CD4-positive, alpha-beta T cell (primary cell): ENCODE results near the gene INPP4A. TPM values are rescaled to one million over a fixed set of nuclear protein-coding genes. Genes with fewer than 3 reads are reported as not detected.
A peak's percentile ranks its signal among the peaks of the same experiment; 100 is the strongest.

ENCODE experiments used
- ATAC-seq: fragments of 200-7000 bp; cut with Tn5 transposase; one replicate; pipeline ENCODE4 v1.10.0; 2022; ENCODE audit warnings: mild to moderate bottlenecking; ENCODE audit not compliant: poor library complexity
- CTCF ChIA-PET: fragments of 350-600 bp; sonication (Branson Sonifier 250); formaldehyde crosslinking; loops from one replicate; lab custom pipeline; 2021; ENCODE audit warnings: antibody characterized with exemption, inconsistent platforms; lab: Charles Lee
- POLR2A ChIA-PET: fragments of 350-600 bp; sonication (Branson Sonifier 250); formaldehyde crosslinking; loops from one replicate; lab custom pipeline; 2021; ENCODE audit warnings: antibody characterized with exemption, inconsistent platforms; lab: Charles Lee
- DNase-seq, 14 experiments: peaks; one replicate each; pipeline ENCODE4 v3.0.0-alpha.2; 2013 to 2020; ENCODE audit warnings: mixed read lengths in 2 of 14
- H3K27ac ChIP-seq, 2 donors: one replicate each; pipeline versions ENCODE4 v1.5.1 to v1.7.0; 2013; ENCODE audit warnings: low read length in 2 of 2, low read depth in 1 of 2, mild to moderate bottlenecking in 1 of 2
- H3K27me3 ChIP-seq, 2 experiments: 1 replicate in 1 of 2; 2 replicates in 1 of 2; pipeline versions ENCODE4 v1.6.1 to v1.7.0; 2013; ENCODE audit warnings: low read length in 2 of 2, control low read depth in 1 of 2, mild to moderate bottlenecking in 1 of 2, moderate library complexity in 1 of 2; ENCODE audit not compliant: insufficient read depth in 2 of 2, control insufficient read depth in 1 of 2
- H3K36me3 ChIP-seq: one replicate; pipeline ENCODE4 v1.6.1; 2013; ENCODE audit warnings: low read length, control low read depth; ENCODE audit not compliant: insufficient read depth
- H3K4me1 ChIP-seq: one replicate; pipeline ENCODE4 v1.6.1; 2013; ENCODE audit warnings: low read length, control low read depth; ENCODE audit not compliant: insufficient read depth
- H3K4me3 ChIP-seq: one replicate; pipeline ENCODE4 v1.5.1; 2013; ENCODE audit warnings: mild to moderate bottlenecking, low read length, moderate library complexity
- H3K9me3 ChIP-seq, 2 experiments: 1 replicate in 1 of 2; 2 replicates in 1 of 2; pipeline versions ENCODE4 v1.6.1 to v1.7.0; 2013; ENCODE audit warnings: low read length in 2 of 2, mild to moderate bottlenecking in 2 of 2, control low read depth in 1 of 2, moderate library complexity in 1 of 2; ENCODE audit not compliant: control insufficient read depth in 1 of 2, insufficient read depth in 1 of 2
- H3K27ac Mint-ChIP-seq: one replicate; pipeline ENCODE4 v1.8.0; 2020; ENCODE audit warnings: mixed read lengths
- H3K27me3 Mint-ChIP-seq: one replicate; pipeline ENCODE4 v1.8.0; 2021; ENCODE audit warnings: mixed read lengths
- H3K36me3 Mint-ChIP-seq: one replicate; pipeline ENCODE4 v1.8.0; 2021; ENCODE audit warnings: low read depth, mixed read lengths
- H3K4me1 Mint-ChIP-seq: one replicate; pipeline ENCODE4 v1.8.0; 2021; ENCODE audit warnings: low read depth, mixed read lengths
- H3K4me3 Mint-ChIP-seq: one replicate; pipeline ENCODE4 v1.8.0; 2020; ENCODE audit warnings: mild to moderate bottlenecking, mixed read lengths
- H3K9me3 Mint-ChIP-seq: one replicate; pipeline ENCODE4 v1.8.0; 2020; ENCODE audit warnings: mixed read lengths
- CTCF ChIP-seq: fragments of 200-600 bp; IDR thresholded peaks from one replicate; pipeline ENCODE4 v1.8.0; 2022; ENCODE audit warnings: antibody characterized with exemption, mild to moderate bottlenecking
- intact Hi-C, 2 experiments: fragments of 100-400 bp; cut with DNase I in 1 of 2; cut with micrococcal nuclease in 1 of 2; formaldehyde crosslinking; loops; one replicate each; pipeline versions ENCODE4 v1.15.1 to v1.9.0; 2023 to 2025; cut with DNase I, micrococcal nuclease
- total RNA-seq, 174 experiments: library from RNA in 2 of 174; stranded (reverse) in 2 of 174; gene quantifications; one replicate each; pipeline ENCODE4 v1.2.3 and lab custom pipeline; 2021 to 2026

Gene INPP4A
- total RNA-seq, 2 experiments from 2014 or later: 86.4 to 89.2 TPM

DNA sequence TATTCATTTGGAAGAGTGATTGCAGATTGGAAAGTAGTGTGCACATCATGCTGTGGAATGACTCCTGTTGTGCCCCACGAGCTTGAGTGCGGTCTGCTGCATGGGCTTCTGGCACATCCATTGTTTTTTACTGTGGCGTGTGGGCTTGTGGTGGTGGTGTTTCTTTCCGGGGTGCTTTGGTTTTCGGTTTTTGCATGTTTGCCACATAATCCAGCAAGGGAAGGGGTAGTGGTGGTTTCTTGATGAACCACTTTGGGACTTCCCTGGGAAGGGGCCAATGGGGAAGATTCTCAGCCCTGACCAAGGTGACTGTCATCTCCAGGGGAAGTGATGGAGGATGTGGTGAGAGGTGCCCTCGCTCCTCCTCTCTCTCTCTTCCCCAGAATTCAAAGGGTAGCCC is 106.7 kb downstream of the INPP4A start:
- peak overlapping the region; percentile 45 for H3K27ac Mint-ChIP-seq
- H3K27ac ChIP-seq: no peak overlapping the region

GRCh38 chr2:98552499-98553179 is 108.0 kb downstream of the INPP4A start:
- no peak overlapping the region for H3K4me3 Mint-ChIP-seq
- ATAC-seq (no peak), DNase-seq (no peak)
- no peak overlapping the region for H3K27ac ChIP-seq
- no peaks in the 10 kb centered on the region for H3K27me3 Mint-ChIP-seq
- H3K9me3 Mint-ChIP-seq: no peaks in the 10 kb centered on the region
- no peak for TF ChIP-seq CTCF
- no peaks in the 10 kb centered on the region for H3K9me3 ChIP-seq
- no peak overlapping the region for H3K4me3 ChIP-seq
- peak overlapping the region; percentile 45 for H3K27ac Mint-ChIP-seq
- no peaks in the 10 kb centered on the region for H3K27me3 ChIP-seq
- H3K36me3 ChIP-seq: peaks cover 93% of the 10 kb centered on the region
- peaks cover 54% of the 10 kb centered on the region for H3K4me1 Mint-ChIP-seq
- POLR2A ChIA-PET: interaction anchor here (0.6 kb wide), 1 partner anchor 108 kb away, joined by 6 read pairs; no protein-coding TSS in a partner anchor
- intact Hi-C loops: no loop called here
- H3K4me1 ChIP-seq: peaks cover 50% of the 10 kb centered on the region
- CTCF ChIA-PET: interaction anchor here (1.2 kb wide), 1 partner anchor 16 kb away, joined by 4 read pairs; no protein-coding TSS in a partner anchor
- H3K36me3 Mint-ChIP-seq: peaks cover 93% of the 10 kb centered on the region

More for the DNA sequence above, 106.7 kb downstream of the INPP4A start:
- Histone ChIP-seq H3K36me3 (peaks cover 90% of the 10 kb centered on the region), H3K27me3 (no peaks in the 10 kb centered on the region), H3K4me1 (peaks cover 59% of the 10 kb centered on the region), H3K4me3 (no peak overlapping the region), H3K9me3 (no peaks in the 10 kb centered on the region)
- POLR2A ChIA-PET: no interaction called here
- no peaks in the 10 kb centered on the region for H3K27me3 Mint-ChIP-seq
- H3K9me3 Mint-ChIP-seq: no peaks in the 10 kb centered on the region
- intact Hi-C loops: no loop called here
- H3K4me3 Mint-ChIP-seq: no peak overlapping the region
- H3K4me1 Mint-ChIP-seq: peaks cover 60% of the 10 kb centered on the region
- DNase-seq: peak in 3 of 14 experiments; percentile 33 to 68 (median 48)
- H3K36me3 Mint-ChIP-seq: peaks cover 95% of the 10 kb centered on the region
- no peak for TF ChIP-seq CTCF
- CTCF ChIA-PET: interaction anchor here (1.1 kb wide), 1 partner anchor 17 kb away, joined by 3 read pairs; no protein-coding TSS in a partner anchor
- peak; percentile 48 for ATAC-seq

- CTCF ChIA-PET: no interaction called here
- intact Hi-C loops: no loop called here
- POLR2A ChIA-PET: no interaction called here
- ATAC-seq: no peak
- peaks cover 95% of the 10 kb centered on the region for H3K36me3 ChIP-seq
- no peaks in the 10 kb centered on the region for H3K27me3 Mint-ChIP-seq
- H3K9me3 Mint-ChIP-seq: no peaks in the 10 kb centered on the region
- no peak overlapping the region for H3K4me3 Mint-ChIP-seq
- H3K4me1 Mint-ChIP-seq: peaks cover 61% of the 10 kb centered on the region
- H3K27ac Mint-ChIP-seq: peak overlapping the region; percentile 66
- DNase-seq: no peak
- TF ChIP-seq CTCF: no peak
- H3K9me3 ChIP-seq: no peaks in the 10 kb centered on the region
- H3K4me1 ChIP-seq: peaks cover 36% of the 10 kb centered on the region
- no peak overlapping the region for H3K27ac ChIP-seq
- peaks cover 93% of the 10 kb centered on the region for H3K36me3 Mint-ChIP-seq
- no peak overlapping the region for H3K4me3 ChIP-seq
- no peaks in the 10 kb centered on the region for H3K27me3 ChIP-seq
Measured at GRCh38 chr2:98554116-98554861, 109.6 kb downstream of the INPP4A start.
